Hematopoietic multipotent progenitor cell treated with erythropoietin and hydrocortisone succinate and interleukin-3 and kit ligand, for 4 days (in vitro differentiated cells): Measurements from ENCODE around the gene IGSF10.
"Not testable (repeated sequence)": the region's sequence is repeated elsewhere in the genome, so short reads cannot be mapped to it uniquely, and the experiment has no call there.

ENCODE experiments used
- DNase-seq: peaks from one replicate; pipeline ENCODE4 v3.0.0-alpha.2; 2015

The IGSF10 gene

GRCh38 chr3:151460774-151461450 is at the start of gene IGSF10:
IGSF10 (minus strand) TSS chr3:151461061; CDS start chr3:151458709, 2,352 bp downstream.
- DNase-seq, result no peak

GRCh38 chr3:151509468-151510135 is 48.7 kb upstream of the IGSF10 start:
- not testable (repeated sequence) for DNase-seq

GRCh38 chr3:151504606-151505005 is 43.7 kb upstream of the IGSF10 start:
- peak; percentile 90 for DNase-seq

GRCh38 chr3:151503074-151503473 is 42.2 kb upstream of the IGSF10 start:
- no peak for DNase-seq

DNA sequence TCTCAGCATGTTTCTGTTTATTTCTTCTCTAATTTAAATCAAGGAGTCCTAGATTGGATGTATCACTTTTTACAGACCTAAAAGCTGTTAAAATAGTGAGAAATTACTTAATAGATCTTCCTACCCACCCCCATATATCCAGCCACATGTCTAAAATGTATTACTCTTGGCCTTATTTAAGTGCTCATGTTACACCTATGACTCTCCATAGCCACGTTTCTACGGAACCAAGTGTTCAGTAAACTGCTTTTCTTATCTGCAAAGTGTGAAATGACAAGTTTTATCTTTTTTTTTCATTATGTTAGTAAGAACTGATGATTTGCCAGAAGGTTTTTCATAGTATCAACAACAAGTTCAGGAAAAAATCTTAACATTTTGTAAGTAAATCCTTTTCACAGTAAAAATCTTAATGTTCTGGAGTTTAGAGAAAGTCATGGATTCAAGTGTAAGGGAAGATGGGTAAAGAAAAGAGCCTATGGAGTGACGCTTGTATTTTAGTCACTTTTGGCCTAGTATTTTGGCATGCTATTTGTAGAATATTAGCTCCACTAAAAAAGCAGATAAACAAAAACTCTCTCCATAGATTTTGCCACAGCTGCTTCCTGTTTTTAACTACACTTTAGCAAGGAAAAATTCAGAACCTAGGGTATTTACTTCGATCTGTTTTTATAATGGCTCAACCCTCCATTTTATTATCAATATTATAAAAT is 41.2 kb upstream of the IGSF10 start:
- DNase-seq, result peak; percentile 9

DNA sequence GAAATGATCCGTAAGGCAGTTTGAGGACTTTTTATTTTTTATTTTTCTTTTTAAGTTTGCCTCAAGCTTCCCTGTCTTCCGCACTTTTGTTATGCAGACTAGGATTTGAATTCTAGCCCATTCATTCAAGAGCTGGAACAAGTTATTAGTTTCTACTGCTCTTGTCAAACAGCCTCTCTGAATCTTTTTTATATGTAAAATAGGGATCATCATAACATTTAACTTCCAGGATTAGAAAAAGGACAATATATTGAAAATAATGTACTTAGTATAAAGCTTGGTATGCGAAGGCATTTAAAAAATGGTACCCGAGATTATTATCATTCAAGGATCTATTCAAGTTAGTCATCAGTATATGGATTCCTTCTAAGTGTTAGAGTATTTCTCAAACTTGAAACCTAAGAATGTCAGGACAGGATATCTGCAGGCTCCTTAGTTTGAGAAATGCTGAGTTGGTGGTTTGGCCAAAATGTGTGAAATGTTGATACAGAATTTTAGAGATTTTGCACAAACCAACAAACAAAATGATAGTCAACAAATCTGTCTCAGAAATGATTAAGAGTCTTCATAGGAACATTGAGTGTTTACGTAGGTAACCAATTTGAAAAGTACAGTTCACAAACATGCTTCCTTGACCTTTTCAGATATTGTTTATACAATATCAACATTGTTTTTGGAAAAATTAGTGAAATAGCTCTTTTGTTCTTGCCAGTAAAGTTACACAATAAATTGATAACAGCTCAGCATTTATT is 40.5 kb upstream of the IGSF10 start:
- DNase-seq, result no peak

GRCh38 chr3:151499168-151499567 is 38.3 kb upstream of the IGSF10 start:
- no peak for DNase-seq

GRCh38 chr3:151491525-151491924 is 30.7 kb upstream of the IGSF10 start:
- no peak for DNase-seq

DNA sequence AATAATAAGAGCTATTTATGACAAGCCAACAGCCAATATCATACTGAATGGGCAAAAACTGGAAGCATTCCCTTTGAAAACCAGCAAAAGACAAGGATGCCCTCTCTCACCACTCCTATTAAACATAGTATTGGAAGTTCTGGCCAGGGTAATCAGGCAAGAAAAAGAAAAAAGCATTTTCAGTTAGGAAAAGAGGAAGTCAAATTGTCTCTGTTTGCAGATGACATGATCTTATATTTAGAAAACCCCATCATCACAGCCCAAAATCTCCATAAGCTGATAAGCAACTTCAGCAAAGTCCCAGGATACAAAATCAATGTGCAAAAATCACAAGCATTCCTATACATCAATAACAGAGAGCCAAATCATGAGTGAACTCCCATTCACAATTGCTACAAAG is 27.0 kb upstream of the IGSF10 start:
- not testable (repeated sequence) for DNase-seq

GRCh38 chr3:151483961-151484520 is 23.2 kb upstream of the IGSF10 start:
- DNase-seq, result peak; percentile 83

GRCh38 chr3:151483488-151483887 is 22.6 kb upstream of the IGSF10 start:
- no peak for DNase-seq

DNA sequence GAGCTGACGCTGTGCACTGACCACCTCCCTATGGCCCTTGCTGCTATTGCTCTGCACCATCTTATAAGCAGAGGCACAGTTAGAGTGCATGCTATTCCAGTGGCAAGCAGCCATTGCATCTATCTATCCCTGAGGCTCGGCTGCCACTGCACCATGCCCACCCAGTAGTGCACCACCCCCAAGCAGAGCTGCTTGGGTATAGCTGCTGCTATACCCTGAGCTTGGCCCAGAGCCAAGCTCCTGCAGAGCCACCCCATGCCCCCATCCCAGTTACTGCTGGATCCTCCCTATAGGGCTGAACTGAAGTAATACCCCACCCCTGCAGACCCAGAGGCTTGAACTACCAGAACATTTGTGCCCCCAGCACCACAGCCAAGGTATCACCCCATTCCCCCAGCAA is 19.6 kb upstream of the IGSF10 start:
- no peak for DNase-seq

DNA sequence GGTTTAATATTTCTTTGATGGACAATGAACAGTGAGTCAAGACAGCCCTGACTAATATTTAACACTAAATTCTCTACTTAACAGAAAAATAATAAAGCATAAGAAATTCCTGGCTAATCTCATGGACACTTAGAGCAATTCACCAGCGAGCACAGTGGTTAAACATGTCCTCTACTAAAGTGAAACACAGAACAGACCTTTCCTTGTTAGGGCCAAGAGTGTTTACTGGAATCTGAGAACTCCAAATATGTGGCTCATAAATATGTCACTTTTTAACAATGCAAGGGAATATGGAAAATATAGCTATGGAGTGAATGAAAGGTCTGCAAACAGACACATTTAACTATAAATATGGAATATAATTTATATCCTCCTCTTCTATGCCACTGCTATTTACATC is 18.6 kb upstream of the IGSF10 start:
- DNase-seq, result no peak

- no peak for DNase-seq
Measured at GRCh38 chr3:151478335-151478697, 17.5 kb upstream of the IGSF10 start.

GRCh38 chr3:151477591-151478334 is 16.9 kb upstream of the IGSF10 start:
- DNase-seq, result no peak

DNA sequence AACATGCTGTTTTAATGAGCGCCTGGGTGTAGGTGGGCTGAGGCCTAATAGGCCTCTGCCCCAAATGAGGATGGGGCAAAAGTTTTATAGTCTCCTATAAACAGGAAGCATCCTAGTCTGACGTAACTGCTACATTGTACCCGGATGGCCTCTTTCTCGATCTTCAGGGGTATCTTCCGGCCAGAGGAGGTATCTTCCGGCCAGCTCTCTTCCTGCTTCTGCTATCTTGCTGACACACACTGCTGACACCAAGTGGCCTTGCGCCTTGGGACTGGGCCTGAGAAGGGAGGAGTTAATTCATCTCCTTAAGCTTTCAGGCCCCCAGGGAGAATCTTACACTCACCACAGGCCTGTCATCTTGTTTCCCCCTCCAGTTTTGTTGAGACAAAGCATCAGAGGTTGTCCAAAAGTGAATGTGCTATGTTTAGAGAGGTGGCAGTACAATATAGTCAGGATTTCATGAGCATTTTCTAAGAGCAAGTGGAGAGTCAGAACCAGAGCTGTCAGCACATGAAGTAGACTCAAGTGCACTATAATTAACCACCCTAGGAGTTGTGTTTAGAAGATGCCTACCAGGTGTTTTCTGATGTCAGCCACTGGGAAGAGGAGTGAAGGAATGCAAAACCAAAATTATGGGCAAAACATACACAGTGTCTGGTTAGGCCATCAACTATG is 15.6 kb upstream of the IGSF10 start:
- peak; percentile 62 for DNase-seq

DNA sequence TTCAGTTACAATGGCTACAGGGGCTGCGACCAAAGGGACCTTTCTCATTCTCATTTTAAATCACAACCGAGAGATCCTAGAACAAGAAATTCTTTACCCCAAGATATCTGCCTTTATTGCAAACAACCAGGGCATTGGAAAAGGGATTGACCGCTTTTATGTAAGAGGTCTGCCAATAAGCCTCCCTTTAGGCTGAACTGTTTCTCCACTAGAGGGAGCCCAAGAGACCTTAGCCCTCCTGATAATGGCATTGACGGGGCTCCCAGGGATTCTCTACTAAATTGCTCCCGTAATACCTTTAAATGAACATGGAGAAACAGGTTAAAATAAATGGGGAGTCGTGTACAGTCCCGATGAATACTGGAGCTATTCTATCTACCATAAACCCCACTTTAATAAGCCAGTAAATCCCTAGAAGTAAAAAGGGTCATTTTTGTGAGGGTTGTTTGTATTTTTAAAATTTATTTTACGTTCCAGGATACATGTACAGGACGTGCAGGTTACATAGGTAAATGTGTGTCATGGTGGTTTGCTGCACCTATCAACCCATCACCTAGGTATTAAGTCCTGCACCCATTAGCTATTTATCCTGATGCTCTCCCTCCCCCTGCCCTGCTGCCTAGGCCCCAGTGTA is 7.5 kb upstream of the IGSF10 start:
- peak; percentile 86 for DNase-seq

DNA sequence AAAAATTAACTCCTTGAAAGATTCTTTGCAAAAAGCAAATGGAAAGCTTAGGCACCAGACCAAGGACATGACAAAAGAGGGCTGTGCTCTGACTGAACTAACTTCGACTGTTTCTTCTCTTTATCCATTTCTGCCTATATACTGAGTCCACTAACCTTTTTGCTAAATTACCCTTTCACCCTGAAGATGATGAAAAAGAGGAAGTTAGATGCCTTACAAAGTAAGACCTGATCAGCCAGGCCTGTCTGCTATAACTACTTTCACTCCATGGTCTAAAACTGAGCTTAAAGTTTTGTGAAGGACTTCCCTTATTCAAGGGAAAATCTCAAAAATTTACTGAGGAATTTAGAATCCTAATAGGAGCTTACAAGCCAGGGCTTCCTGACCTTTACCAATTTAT is 6.2 kb upstream of the IGSF10 start:
- DNase-seq, result peak; percentile 61

DNA sequence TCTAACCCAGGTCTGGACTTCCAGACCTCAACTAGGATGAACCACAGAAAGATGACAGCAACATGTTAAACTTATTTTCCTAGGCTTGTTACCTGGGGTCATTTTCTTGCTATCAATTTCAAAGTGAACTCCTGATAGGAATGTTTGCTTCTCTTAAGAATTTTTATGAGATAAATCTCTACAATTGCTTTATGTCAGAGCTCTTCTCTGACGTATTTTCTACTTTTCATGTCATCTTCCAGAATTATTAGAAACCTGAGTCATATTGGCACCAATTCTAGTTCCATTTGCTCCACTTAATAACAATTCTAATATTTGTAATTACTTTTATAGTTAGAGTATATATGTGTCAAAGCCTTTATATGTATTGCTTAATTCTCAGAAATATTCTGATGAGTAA is 2.1 kb upstream of the IGSF10 start:
- no peak for DNase-seq

GRCh38 chr3:151462278-151462780 is 1.5 kb upstream of the IGSF10 start:
- DNase-seq, result no peak

- no peak for DNase-seq
Measured at GRCh38 chr3:151460228-151460627, 633 bp downstream of the IGSF10 start.
